GM12878 (cell line): ENCODE results near the gene NOB1. TPM values are rescaled to one million over a fixed set of nuclear protein-coding genes. Genes with fewer than 3 reads are reported as not detected.

Experiments used
- ATAC-seq: fragments of 200-7000 bp; cut with Tn5 transposase; 3 replicates; pipeline ENCODE4 v1.9.1; 2020; ENCODE audit warnings: mild to moderate bottlenecking, moderate library complexity
- BruUV-seq: library from RNA; stranded (reverse); fragments of 400-500 nt; replicated peaks from 2 replicates; lab custom pipeline; 2021; lab: Mats Ljungman, UMichigan
- CTCF ChIA-PET: fragments of 300-600 bp; sonication (Branson Sonifier 250); formaldehyde crosslinking; extraction: SDS; loops from one replicate; lab custom pipeline; 2021; ENCODE audit warnings: inconsistent platforms; lab: Yijun Ruan, JAX
- POLR2A ChIA-PET: fragments of 350-600 bp; formaldehyde crosslinking; extraction: SDS; loops from one replicate; lab custom pipeline; 2021; ENCODE audit warnings: inconsistent platforms; lab: Charles Lee
- RAD21 ChIA-PET: fragments of 300-600 bp; sonication (Branson Sonifier 250); formaldehyde crosslinking; loops from one replicate; lab custom pipeline; 2023; ENCODE audit warnings: antibody characterized with exemption; ENCODE audit not compliant: unreplicated experiment; lab: Charles Lee
- SMC1A ChIA-PET: fragments of 300-600 bp; sonication (Branson Sonifier 250); formaldehyde crosslinking; loops from one replicate; lab custom pipeline; 2023; ENCODE audit not compliant: unreplicated experiment, uncharacterized antibody; lab: Charles Lee
- DNase-seq: peaks from one replicate; pipeline ENCODE4 v3.0.0-alpha.2; 2011; ENCODE audit warnings: low read depth, low spot score
- FAIRE-seq: peaks from 3 replicates; lab custom pipeline; 2011; peaks lifted over from hg19 to GRCh38; lab: Jason Lieb, UNC
- H2AFZ ChIP-seq: 2 replicates; pipeline ENCODE4 v1.6.0; 2011; ENCODE audit warnings: low read depth, low read length, control low read depth; ENCODE audit not compliant: control insufficient read depth
- H3K27ac ChIP-seq: 2 replicates; pipeline ENCODE4 v1.5.1; 2011; ENCODE audit warnings: control low read depth; ENCODE audit not compliant: control insufficient read depth, insufficient read depth
- H3K27me3 ChIP-seq, 2 experiments: replicated peaks in 1 of 2; 2 replicates each; pipeline versions ENCODE4 v1.6.0 to v1.6.1; 2011; ENCODE audit warnings: low read length in 1 of 2; ENCODE audit not compliant: control insufficient read depth in 2 of 2, insufficient read depth in 2 of 2
- H3K36me3 ChIP-seq, 2 experiments: 2 replicates each; pipeline ENCODE4 v1.5.1; 2011; ENCODE audit warnings: low read length in 1 of 2; ENCODE audit not compliant: control insufficient read depth in 2 of 2, insufficient read depth in 2 of 2
- H3K4me1 ChIP-seq: 2 replicates; pipeline ENCODE4 v1.6.1; 2011; ENCODE audit warnings: mild to moderate bottlenecking, low read length, moderate library complexity, mixed read lengths; ENCODE audit not compliant: control insufficient read depth, insufficient read depth
- H3K4me2 ChIP-seq: 2 replicates; pipeline ENCODE4 v1.6.0; 2011; ENCODE audit warnings: control low read depth; ENCODE audit not compliant: control insufficient read depth, insufficient read depth
- H3K4me3 ChIP-seq: fragments of 200-600 bp; sonication (generic); 2 replicates; pipeline ENCODE4 v1.5.1; 2016
- H3K79me2 ChIP-seq: 2 replicates; pipeline ENCODE4 v1.6.0; 2011; ENCODE audit warnings: low read length; ENCODE audit not compliant: control insufficient read depth, insufficient read depth
- H3K9ac ChIP-seq: 2 replicates; pipeline ENCODE4 v1.8.0; 2011; ENCODE audit warnings: low read length, control low read depth, mixed read lengths; ENCODE audit not compliant: control insufficient read depth, insufficient read depth
- H3K9me3 ChIP-seq: replicated peaks from 3 replicates; pipeline ENCODE4 v1.5.1; 2011; ENCODE audit warnings: mild to moderate bottlenecking, low read length; ENCODE audit not compliant: control insufficient read depth, insufficient read depth
- H4K20me1 ChIP-seq: 2 replicates; pipeline ENCODE4 v1.6.0; 2011; ENCODE audit not compliant: control insufficient read depth, insufficient read depth
- ESRRA ChIP-seq: IDR thresholded peaks from 2 replicates; pipeline ENCODE4 v1.6.1; 2012; ENCODE audit warnings: mild to moderate bottlenecking, low read length, improper control_type of control experiment
- IKZF2 ChIP-seq, 2 experiments: fragments of 450-650 bp; IDR thresholded peaks; 2 replicates each; pipeline ENCODE4 v1.6.1; 2017; ENCODE audit warnings: mild to moderate bottlenecking in 2 of 2, moderate library complexity in 2 of 2
- NRF1 ChIP-seq: conservative IDR thresholded peaks from 2 replicates; pipeline ENCODE4 v1.6.1; 2011; ENCODE audit warnings: mild to moderate bottlenecking, low read depth, low read length, improper control_type of control experiment
- PAX8 ChIP-seq: fragments of 450-650 bp; IDR thresholded peaks from 2 replicates; pipeline ENCODE4 v1.6.1; 2017; ENCODE audit warnings: mild to moderate bottlenecking, moderate library complexity
- SMARCA5 ChIP-seq: fragments of 450-650 bp; IDR thresholded peaks from 2 replicates; pipeline ENCODE4 v1.6.1; 2017; ENCODE audit warnings: mild to moderate bottlenecking
- ZNF207 ChIP-seq: fragments of 450-650 bp; IDR thresholded peaks from 2 replicates; pipeline ENCODE4 v1.6.1; 2014; ENCODE audit warnings: antibody characterized with exemption, mild to moderate bottlenecking, borderline replicate concordance
- WGBS: methylation state at CpG from one replicate; pipeline ENCODE4 v1.1.6; 2016; ENCODE audit warnings: low lambda C conversion rate; ENCODE audit not compliant: insufficient replicate concordance, insufficient coverage; ENCODE audit errors: missing lambda C conversion rate; 5-methylcytosine and 5-hydroxymethylcytosine counted together
- in situ Hi-C: fragments of 300-500 bp; cut with MboI; formaldehyde crosslinking; loops from 9 replicates; pipeline ENCODE4 v1.14.3; 2018; ENCODE audit warnings: mixed read lengths
- intact Hi-C: fragments of 100-400 bp; cut with micrococcal nuclease; formaldehyde crosslinking; loops from one replicate; pipeline ENCODE4 v1.14.2; 2022; ENCODE audit not compliant: unreplicated experiment
- polyA plus RNA-seq, 11 experiments: library from polyadenylated mRNA; depleted of rRNA in 4 of 11; unstranded in 6 of 11; stranded (reverse) in 5 of 11; fragments of >200 nt; fragmentation: Nextera tagmentation in 4 of 11; fragmentation: Illumina TruSeq in 1 of 11; extraction: Ambion mirVana in 4 of 11; extraction: Trizol in 1 of 11; gene quantifications; 1 replicate in 1 of 11; 2 replicates in 10 of 11; pipeline versions ENCODE4 v1.2.1 to v1.2.3, GENCODE V29; 2011 to 2016; ENCODE audit warnings: inconsistent platforms in 2 of 11, missing spikeins in 2 of 11, low read depth in 1 of 11
- total RNA-seq, 4 experiments: library from RNA; depleted of rRNA in 3 of 4; stranded (reverse); fragments of >200 nt in 3 of 4; fragmentation: Illumina TruSeq in 1 of 4; extraction: Trizol in 1 of 4; gene quantifications; 2 replicates each; pipeline versions ENCODE4 v1.2.1 to v1.2.3, GENCODE V29; 2013 to 2021
- TF ChIP-seq, protein P1 (sequence below): fragments of 450-650 bp; formaldehyde crosslinking; IDR thresholded peaks from 2 replicates; pipeline ENCODE4 v1.4.0; 2022; ENCODE audit warnings: mild to moderate bottlenecking, moderate library complexity
- TF ChIP-seq, protein P2 (sequence below): fragments of 450-650 bp; IDR thresholded peaks from 2 replicates; pipeline ENCODE4 v1.6.1; 2018; ENCODE audit warnings: mild to moderate bottlenecking, low read depth, moderate library complexity; ENCODE audit not compliant: partially characterized antibody
- TF ChIP-seq, protein P3 (sequence below), 3 experiments: IDR thresholded peaks in 2 of 3; conservative IDR thresholded peaks in 1 of 3; 2 replicates each; pipeline ENCODE4 v1.5.1; 2011; ENCODE audit warnings: low read depth in 3 of 3, low read length in 3 of 3, mild to moderate bottlenecking in 3 of 3, control low read depth in 2 of 3, moderate library complexity in 2 of 3, inconsistent platforms in 1 of 3, mixed read lengths in 1 of 3; ENCODE audit not compliant: control insufficient read depth in 2 of 3, insufficient read depth in 1 of 3; ENCODE audit errors: extremely low read depth in 1 of 3

Gene NOB1
- total and polyA plus RNA-seq, 10 of the 15 experiments (the other 5 are each of a cell fraction or from before 2014, with no cell fraction given): 31.1 to 117 (median 78.0) TPM

DNA sequence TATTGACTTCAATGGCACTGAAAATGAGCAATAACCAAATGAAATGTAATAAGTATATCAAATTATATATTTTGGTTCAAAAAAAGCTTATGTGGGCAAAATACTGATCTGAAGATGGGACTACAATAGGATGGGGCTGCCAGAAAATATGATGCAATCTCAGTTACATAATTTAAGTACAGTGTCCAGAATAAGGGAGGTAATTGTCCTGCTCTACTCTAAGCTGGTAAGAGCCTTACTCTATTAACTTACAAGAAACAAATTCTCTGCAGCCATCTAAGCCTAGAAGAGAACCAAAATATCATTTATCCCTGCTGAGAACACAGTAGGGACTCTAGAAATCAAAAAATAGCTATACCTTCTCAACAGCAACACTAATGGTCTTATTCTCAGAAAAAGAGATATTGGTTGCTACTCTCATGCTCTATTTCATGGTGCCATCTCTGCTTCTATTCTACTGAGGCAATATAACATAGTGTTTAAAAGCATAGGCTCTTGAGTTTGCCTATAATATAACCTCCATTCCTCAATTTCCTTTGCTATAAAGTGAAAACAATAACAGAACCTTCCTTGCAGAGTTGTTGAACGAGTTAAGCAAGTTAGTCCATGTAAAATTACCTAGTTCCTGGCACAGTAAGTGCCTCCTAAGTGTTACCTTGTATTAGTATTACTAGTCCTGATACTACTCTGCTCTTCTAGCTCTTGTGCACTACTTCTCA lies 48.3 kb downstream of the NOB1 start (continued):
- TF ChIP-seq, protein P1, sequence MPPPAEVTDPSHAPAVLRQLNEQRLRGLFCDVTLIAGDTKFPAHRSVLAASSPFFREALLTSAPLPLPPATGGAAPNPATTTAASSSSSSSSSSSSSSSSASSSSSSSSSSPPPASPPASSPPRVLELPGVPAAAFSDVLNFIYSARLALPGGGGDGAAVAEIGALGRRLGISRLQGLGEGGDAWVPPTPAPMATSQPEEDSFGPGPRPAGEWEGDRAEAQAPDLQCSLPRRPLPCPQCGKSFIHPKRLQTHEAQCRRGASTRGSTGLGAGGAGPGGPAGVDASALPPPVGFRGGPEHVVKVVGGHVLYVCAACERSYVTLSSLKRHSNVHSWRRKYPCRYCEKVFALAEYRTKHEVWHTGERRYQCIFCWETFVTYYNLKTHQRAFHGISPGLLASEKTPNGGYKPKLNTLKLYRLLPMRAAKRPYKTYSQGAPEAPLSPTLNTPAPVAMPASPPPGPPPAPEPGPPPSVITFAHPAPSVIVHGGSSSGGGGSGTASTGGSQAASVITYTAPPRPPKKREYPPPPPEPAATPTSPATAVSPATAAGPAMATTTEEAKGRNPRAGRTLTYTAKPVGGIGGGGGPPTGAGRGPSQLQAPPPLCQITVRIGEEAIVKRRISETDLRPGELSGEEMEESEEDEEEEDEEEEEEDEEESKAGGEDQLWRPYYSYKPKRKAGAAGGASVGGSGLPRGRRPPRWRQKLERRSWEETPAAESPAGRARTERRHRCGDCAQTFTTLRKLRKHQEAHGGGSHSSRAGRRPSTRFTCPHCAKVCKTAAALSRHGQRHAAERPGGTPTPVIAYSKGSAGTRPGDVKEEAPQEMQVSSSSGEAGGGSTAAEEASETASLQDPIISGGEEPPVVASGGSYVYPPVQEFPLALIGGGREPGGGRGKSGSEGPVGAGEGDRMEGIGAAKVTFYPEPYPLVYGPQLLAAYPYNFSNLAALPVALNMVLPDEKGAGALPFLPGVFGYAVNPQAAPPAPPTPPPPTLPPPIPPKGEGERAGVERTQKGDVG (CRISPR knock-in tag): no peak
- TF ChIP-seq ZNF207 (no peak), ESRRA (no peak)

DNA sequence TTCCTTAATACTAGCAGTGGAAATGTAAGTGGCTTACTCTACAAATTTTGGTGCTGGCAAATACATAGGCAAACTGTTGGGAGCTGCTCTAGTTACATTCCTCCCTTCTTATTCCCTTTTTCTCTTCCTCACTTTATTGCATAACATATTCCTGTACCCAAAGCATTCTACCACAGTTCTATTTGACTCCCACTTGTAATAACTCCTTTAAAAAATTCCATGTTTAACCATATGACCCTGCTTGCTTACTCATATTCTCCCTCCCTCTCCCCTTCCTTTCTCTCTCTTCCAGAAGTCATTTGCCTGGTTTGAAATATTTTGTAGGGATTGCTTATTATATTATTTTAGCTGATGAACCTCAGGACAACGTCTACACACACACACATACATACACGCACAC lies 51.1 kb downstream of the NOB1 start:
- RAD21 ChIA-PET: interaction anchor here (1.2 to 3.5 kb wide), 4 partner anchors 51 to 307 kb away, joined by 3 to 12 read pairs (median 4); no protein-coding TSS in a partner anchor
- no peak for FAIRE-seq
- BruUV-seq: no TSS peak
- H3K9ac ChIP-seq: no peak overlapping the region
- no peak for DNase-seq
- WGBS: 100% methylated on average over 2 of the region's 2 CpGs
- TF ChIP-seq, protein P2, sequence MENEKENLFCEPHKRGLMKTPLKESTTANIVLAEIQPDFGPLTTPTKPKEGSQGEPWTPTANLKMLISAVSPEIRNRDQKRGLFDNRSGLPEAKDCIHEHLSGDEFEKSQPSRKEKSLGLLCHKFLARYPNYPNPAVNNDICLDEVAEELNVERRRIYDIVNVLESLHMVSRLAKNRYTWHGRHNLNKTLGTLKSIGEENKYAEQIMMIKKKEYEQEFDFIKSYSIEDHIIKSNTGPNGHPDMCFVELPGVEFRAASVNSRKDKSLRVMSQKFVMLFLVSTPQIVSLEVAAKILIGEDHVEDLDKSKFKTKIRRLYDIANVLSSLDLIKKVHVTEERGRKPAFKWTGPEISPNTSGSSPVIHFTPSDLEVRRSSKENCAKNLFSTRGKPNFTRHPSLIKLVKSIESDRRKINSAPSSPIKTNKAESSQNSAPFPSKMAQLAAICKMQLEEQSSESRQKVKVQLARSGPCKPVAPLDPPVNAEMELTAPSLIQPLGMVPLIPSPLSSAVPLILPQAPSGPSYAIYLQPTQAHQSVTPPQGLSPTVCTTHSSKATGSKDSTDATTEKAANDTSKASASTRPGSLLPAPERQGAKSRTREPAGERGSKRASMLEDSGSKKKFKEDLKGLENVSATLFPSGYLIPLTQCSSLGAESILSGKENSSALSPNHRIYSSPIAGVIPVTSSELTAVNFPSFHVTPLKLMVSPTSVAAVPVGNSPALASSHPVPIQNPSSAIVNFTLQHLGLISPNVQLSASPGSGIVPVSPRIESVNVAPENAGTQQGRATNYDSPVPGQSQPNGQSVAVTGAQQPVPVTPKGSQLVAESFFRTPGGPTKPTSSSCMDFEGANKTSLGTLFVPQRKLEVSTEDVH: no peak
- no peak for TF ChIP-seq IKZF2 (IDR thresholded peaks at IDR 0.05)
- TF ChIP-seq SMARCA5: no peak
- no peak for TF ChIP-seq NRF1
- TF ChIP-seq, protein P3, sequence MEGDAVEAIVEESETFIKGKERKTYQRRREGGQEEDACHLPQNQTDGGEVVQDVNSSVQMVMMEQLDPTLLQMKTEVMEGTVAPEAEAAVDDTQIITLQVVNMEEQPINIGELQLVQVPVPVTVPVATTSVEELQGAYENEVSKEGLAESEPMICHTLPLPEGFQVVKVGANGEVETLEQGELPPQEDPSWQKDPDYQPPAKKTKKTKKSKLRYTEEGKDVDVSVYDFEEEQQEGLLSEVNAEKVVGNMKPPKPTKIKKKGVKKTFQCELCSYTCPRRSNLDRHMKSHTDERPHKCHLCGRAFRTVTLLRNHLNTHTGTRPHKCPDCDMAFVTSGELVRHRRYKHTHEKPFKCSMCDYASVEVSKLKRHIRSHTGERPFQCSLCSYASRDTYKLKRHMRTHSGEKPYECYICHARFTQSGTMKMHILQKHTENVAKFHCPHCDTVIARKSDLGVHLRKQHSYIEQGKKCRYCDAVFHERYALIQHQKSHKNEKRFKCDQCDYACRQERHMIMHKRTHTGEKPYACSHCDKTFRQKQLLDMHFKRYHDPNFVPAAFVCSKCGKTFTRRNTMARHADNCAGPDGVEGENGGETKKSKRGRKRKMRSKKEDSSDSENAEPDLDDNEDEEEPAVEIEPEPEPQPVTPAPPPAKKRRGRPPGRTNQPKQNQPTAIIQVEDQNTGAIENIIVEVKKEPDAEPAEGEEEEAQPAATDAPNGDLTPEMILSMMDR (IDR thresholded peaks at IDR 0.05 in 2 of 3, conservative IDR thresholded peaks at IDR 0.05 in 1 of 3; ENCODE audit: control insufficient read depth in 2 of 3, extremely low read depth in 1 of 3, insufficient read depth in 1 of 3, low read depth in 3 of 3, low read length in 3 of 3): no peak
- no peak for TF ChIP-seq PAX8
- H3K27me3 ChIP-seq: no peaks in the 10 kb centered on the region
- H3K27ac ChIP-seq: no peak overlapping the region
- in situ Hi-C loops (no loop called here), intact Hi-C loops (loop anchor here (5.0 kb wide), 1 partner anchor 306 kb away; no protein-coding TSS in a partner anchor)
- H2AFZ ChIP-seq: no peak overlapping the region
- no peaks in the 10 kb centered on the region for H3K79me2 ChIP-seq
- H3K9me3 ChIP-seq: no peaks in the 10 kb centered on the region
- CTCF ChIA-PET: interaction anchor here (0.6 to 5.2 kb wide), 10 partner anchors 12 to 323 kb away, joined by 3 to 35 read pairs (median 6); partner anchors contain the start of gene NOB1
- H3K4me1 ChIP-seq: no peaks in the 10 kb centered on the region
- H3K36me3 ChIP-seq: peaks cover 0 to 19% of the 10 kb centered on the region in 2 experiments; a peak in 1 of 4 replicates
- H4K20me1 ChIP-seq: no peaks in the 10 kb centered on the region
- ATAC-seq: no peak
- H3K4me2 ChIP-seq: no peak overlapping the region
- H3K4me3 ChIP-seq: no peak overlapping the region
- POLR2A ChIA-PET: interaction anchor here (0.7 to 1.0 kb wide), 3 partner anchors 25 to 318 kb away, joined by 3 read pairs; partner anchors contain the start of gene TERF2
- SMC1A ChIA-PET: interaction anchor here (0.6 to 2.3 kb wide), 7 partner anchors 15 to 308 kb away, joined by 3 to 13 read pairs (median 3); partner anchors contain the start of gene NOB1
